GM18498 (cell line): ENCODE data around the gene ATP8A1.
A peak's percentile ranks its signal among the peaks of the same experiment; 100 is the strongest.
"Not testable (repeated sequence)": the region's sequence is repeated elsewhere in the genome, so short reads cannot be mapped to it uniquely, and the experiment has no call there.

Source experiments
- ATAC-seq: cut with Tn5 transposase; IDR thresholded peaks from one replicate; pipeline ENCODE4 v1.9.1; 2021; ENCODE audit warnings: mild to moderate bottlenecking, moderate library complexity; ENCODE audit not compliant: unreplicated experiment

Gene ATP8A1

GRCh38 chr4:42656944-42657792, at the start of gene ATP8A1:
Gene ATP8A1, minus strand, starts transcription at chr4:42657105. Its CDS starts 232 bp downstream, at chr4:42656873.
- peak; percentile 81 for ATAC-seq

GRCh38 chr4:42706086-42706485, 49.2 kb upstream of the ATP8A1 start:
- no peak for ATAC-seq

GRCh38 chr4:42703813-42704212, 46.9 kb upstream of the ATP8A1 start:
- no peak for ATAC-seq

- ATAC-seq = no peak
Observed at GRCh38 chr4:42702895-42703294, 46.0 kb upstream of the ATP8A1 start.

- ATAC-seq = not testable (repeated sequence)
Observed at GRCh38 chr4:42701780-42702179, 44.9 kb upstream of the ATP8A1 start.

DNA sequence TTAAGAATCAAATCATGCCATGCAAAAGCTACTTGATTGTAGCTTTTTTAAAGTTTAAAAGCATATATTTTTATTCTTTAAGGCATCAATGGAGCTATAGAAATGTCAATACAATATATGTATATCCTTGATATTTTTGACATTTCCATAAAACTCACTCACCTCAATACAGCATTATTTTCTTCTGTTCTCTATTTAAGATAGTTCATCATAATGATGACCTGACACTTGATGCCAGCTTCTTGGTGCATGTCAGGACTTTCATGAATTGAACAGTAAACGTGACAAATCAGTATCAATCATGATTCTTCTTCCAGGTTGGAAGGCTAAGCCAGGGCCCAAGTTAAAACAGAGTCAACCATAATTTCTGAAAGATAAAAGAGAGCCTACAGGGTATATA, 33.6 kb upstream of the ATP8A1 start:
- ATAC-seq = no peak

DNA sequence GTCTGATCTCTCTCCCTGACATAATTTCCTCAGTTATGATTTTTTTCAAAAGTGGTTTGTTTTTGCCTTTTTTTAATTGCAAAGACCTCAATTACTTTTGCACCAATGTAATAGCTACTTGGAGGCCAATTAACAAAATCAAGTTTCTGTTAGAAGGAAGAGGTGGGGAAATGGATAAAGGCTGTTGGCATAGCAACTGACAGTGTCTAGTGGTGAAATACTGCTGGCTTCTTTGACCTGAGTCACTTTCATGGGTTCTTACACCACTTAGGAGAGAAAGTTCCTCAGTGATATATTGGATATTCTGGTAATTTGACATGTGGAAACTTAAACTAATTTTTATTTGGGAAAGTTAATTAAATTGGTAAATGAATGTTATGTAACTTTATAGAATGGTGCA, 26.5 kb upstream of the ATP8A1 start:
- ATAC-seq = no peak

DNA sequence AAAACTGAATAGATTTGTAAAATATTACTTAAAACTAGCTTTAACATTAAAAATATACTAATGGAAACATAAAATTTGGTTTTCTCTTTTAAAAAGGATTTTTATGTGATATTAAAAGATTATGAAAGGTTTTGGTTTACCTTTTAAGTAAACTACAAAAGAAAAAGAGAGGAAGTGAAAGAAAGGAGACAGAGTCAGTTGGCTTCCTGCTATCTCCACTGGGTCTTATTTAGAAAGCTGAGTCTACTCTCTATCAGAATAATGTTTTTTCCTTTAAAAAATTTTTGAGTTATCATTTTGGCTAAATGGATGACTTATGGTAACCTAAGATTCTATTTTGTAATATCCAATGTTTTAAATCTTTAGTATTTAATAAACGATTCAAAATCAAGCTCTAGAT, 21.6 kb upstream of the ATP8A1 start:
- ATAC-seq = no peak

GRCh38 chr4:42676066-42676951, 19.4 kb upstream of the ATP8A1 start:
- no peak for ATAC-seq

- ATAC-seq = no peak
Observed at GRCh38 chr4:42673082-42673425, 16.1 kb upstream of the ATP8A1 start.

DNA sequence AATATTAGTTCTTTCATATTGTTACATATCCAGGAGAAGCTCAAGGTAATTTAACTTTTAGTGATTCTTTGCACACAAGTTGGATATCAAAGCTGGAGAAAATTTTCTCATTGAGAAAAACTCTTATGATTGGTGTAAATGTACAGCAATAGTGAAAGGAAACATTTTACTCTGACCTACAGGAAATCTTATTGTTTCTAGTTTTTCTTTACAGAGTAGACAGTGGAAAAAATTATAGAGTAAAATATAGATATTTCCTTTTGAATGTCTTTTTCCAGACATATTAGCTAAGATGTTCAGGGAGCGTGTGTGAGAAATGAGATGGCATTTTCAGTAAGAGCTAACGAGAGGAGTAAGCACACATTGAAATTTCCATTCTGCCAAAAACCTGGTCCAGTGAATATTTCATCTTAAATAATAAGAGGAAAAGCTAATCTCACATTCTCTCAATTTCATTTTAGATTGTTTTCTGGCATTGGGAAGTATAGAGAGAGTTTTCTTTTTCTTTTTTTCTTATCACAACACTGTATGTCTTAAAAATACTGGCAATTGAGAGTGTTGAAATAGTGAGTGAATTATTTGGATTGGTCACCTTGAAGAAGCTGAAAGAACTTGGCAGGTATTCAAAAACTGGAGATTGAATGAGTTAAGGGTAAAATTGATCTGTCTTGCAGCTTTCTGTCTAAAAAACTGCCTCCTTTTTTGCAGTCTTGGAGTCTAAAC, 15.6 kb upstream of the ATP8A1 start:
- no peak for ATAC-seq

- ATAC-seq = peak; percentile 68
Observed at GRCh38 chr4:42671431-42672194, 14.7 kb upstream of the ATP8A1 start.

GRCh38 chr4:42658261-42658660, 1.4 kb upstream of the ATP8A1 start:
- no peak for ATAC-seq

GRCh38 chr4:42656679-42656943, 294 bp downstream of the ATP8A1 start:
- no peak for ATAC-seq

- peak; percentile 29 for ATAC-seq
Observed at GRCh38 chr4:42655921-42656678, 805 bp downstream of the ATP8A1 start.

DNA sequence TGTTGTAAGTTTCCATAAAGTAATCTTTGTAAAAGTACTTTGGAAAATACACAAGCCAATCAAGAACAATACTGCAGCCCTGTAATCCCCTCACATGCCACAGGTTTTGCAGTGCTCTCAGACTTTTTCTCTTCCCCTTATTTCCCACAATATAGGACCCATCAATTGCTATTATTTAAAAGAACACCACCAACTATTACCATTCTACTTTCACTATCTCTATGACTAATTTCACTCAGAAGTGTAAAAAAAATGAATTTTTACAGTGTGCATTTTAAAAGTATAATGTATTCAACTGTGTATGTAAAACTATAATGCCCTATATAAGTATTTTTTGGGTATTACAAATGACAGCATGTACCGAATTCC, 1.7 kb downstream of the ATP8A1 start:
- ATAC-seq = no peak

GRCh38 chr4:42654631-42655268, 2.2 kb downstream of the ATP8A1 start:
- peak; percentile 17 for ATAC-seq

DNA sequence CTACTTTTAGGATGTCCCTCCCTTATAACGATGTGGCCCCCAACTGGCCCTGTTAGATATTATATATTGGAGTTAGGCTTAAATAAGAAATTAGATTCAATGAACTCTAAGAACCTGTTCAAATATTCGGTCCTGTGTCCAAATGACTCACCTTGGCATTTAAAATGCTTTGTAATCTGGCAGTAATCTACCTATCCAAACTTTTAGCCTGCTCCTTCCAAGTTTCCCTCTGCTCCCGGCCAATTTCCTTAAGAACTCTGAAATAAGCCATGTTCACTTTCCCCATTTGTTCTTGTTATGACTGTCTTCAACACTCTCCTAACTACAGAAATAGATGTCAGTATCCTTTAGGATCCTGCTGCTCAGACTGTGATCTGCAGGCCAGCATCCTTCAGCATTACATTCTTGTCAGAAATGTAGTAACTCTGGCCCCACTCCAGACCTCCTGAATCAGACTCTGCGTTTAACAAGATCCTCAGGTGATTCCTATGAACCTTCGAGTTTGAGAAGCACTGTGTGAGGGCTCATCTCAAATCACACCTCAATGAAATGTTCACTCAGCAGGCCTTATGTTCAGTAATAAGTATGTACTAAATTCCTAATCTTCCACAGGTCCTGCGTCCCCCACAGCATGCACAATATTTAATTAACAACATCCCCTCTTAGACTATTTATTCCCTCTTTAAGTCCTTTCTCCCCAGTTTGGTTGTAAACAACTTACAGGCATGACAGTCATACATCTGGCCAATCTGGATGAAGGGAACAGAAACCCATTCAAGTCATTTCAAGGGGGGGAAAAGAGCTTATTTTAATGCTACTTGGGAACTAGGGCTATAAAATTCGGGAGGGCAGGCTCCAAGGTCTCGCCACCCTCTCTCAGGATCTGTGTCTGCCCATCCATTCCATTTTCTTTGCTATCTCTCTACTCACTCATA, 3.0 kb downstream of the ATP8A1 start:
- no peak for ATAC-seq
